ENCODE results near the gene AGTRAP.

AGTRAP gene, protein sequence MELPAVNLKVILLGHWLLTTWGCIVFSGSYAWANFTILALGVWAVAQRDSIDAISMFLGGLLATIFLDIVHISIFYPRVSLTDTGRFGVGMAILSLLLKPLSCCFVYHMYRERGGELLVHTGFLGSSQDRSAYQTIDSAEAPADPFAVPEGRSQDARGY

DNA sequence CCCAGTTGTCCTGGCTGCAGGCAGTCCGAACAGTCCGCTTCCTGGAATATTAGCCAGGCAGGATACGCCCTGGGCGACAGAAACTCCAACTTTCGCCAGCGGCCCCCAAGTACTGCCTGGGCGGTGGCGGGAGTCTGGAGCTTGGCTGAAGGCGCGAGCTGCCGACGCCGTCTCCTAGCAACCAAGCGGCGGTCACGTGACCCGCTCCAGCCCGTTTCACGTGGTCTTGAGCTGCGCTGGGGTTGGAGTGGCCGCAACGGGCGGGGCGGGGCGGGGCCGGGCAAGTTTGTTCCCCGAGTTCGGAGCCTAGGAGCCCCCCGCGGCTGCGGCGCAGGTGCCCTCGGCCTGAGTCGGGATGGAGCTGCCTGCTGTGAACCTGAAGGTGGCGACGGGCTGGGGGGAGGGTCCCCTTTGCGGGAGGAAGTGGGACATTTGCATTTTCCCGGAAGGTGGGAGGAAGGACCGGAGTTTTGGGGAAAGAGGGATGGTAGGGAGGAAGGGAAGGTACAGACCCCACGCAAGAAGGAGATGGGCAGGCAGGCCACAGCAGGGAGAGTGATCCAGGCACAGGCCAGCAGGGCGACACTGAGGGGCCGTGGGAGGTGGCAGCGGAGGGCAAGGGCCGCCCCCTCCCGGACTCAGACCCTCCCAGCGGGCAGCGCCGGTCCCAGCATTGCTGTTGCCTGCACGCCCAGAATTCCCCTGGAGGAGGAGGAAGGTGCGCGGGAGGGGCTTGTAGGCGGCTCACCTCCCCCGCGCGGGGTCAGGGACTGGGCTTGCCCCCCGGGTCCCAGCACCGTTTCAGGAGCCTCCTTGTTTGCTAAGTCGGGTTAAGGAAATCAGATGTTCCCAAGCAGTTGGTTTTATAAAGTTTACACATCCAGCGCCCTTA, at the start of gene AGTRAP:
TSS of gene AGTRAP (plus strand) at position 283 of the 892 bp plus-strand sequence. CDS start at position 356, 73 bp downstream.
- H3K4me3 ChIP-seq (ENCODE audit: low read depth in 1 of 2, low read length in 2 of 2), result peak within 1 kb of the TSS; percentile 86 to 92
- peak within 1 kb of the TSS; percentile 87 for H3K27ac ChIP-seq (ENCODE audit: low read length)
- no peaks in the 10 kb centered on the region for H3K9me3 ChIP-seq (ENCODE audit: control insufficient read depth in 1 of 2, low read length in 2 of 2)
- H3K27me3 ChIP-seq (ENCODE audit: low read depth, low read length), result no peaks in the 10 kb centered on the region
- H3K36me3 ChIP-seq (ENCODE audit: control insufficient read depth in 1 of 2, insufficient read depth in 2 of 2, low read length in 2 of 2), result peaks cover 0 to 11% of the 10 kb centered on the region in 2 donors
- H3K4me1 ChIP-seq (ENCODE audit: control insufficient read depth in 1 of 2, insufficient read depth in 2 of 2, low read length in 2 of 2), result peaks cover 16 to 47% of the 10 kb centered on the region in 2 donors

DNA sequence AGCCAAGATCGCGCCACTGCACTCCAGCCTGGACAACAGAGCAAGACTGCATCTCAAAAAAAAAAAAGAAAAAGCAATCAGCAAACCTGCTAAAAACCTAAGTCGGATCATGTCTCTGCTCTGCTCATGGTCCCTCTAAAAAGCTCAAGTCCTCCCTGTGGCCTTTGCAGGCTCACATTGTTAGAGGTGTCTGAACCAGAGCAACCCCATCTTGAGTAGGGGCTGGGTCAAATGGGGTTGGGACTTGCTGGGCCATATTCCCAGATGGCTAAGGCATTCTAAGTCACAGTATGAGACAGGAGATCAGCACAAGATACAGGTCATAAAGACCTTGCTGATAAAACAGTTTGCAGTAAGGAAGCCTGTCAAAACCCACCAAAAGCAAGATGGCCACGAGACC, 47.4 kb upstream of the AGTRAP start:
- Histone ChIP-seq H3K4me1 (ENCODE audit: control insufficient read depth in 1 of 2, insufficient read depth in 2 of 2, low read length in 2 of 2) (peaks cover 0 to 18% of the 10 kb centered on the region in 2 donors), H3K4me3 (ENCODE audit: low read depth in 1 of 2, low read length in 2 of 2) (no peak overlapping the region), H3K36me3 (ENCODE audit: control insufficient read depth in 1 of 2, insufficient read depth in 2 of 2, low read length in 2 of 2) (no peaks in the 10 kb centered on the region), H3K27me3 (ENCODE audit: low read depth, low read length) (peaks cover 33% of the 10 kb centered on the region), H3K9me3 (ENCODE audit: control insufficient read depth in 1 of 2, low read length in 2 of 2) (no peaks in the 10 kb centered on the region), H3K27ac (ENCODE audit: low read length) (no peak overlapping the region)

DNA sequence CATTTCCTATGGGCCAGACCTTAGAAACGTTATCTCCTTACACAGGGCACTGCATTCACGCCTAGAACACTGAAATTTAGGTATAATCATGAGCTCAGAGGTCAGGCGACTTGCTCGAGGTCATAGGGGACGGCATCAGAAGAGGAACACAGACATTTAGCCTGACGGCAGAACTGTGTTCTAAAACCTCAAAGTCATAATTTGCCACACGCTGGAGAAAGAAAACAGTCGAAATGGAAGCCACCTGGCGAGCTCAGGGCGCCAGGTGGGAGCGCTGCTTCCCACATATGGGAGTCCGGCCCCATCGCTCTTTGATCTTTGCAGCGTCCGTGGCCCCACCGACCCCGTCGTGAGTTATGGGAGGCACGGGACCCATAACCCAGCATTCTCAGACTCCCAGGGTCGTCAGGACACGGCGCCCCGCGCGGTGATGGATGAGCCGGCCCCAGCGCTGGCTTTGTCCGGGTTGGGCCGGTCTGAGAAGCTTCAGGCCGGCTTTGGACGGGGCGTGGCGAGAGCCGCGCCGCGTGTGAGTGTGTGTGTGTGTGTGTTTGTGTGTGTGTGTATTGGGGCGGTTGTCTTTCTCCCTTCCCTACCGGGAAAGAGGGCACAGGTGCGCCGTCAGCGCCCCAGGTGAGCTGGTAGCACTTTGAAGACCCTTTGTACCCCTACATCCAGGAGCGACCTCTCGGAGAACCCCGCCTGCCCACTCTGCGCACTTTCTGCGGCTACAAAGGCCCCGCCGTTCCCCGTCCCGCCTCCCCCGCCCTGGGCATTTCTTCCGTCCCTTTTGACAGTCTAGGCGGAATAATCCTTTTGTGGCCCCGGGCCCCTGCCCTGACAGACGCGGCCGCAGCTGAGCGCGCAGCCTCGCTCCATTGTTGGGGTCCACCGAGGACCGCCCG, 45.3 kb upstream of the AGTRAP start:
- no peaks in the 10 kb centered on the region for H3K36me3 ChIP-seq (ENCODE audit: control insufficient read depth in 1 of 2, insufficient read depth in 2 of 2, low read length in 2 of 2)
- H3K9me3 ChIP-seq (ENCODE audit: control insufficient read depth in 1 of 2, low read length in 2 of 2), result no peaks in the 10 kb centered on the region
- peak overlapping the region in 1 of 2 donors; percentile 52 for H3K4me3 ChIP-seq (ENCODE audit: low read depth in 1 of 2, low read length in 2 of 2)
- H3K27ac ChIP-seq (ENCODE audit: low read length), result no peak overlapping the region
- H3K27me3 ChIP-seq (ENCODE audit: low read depth, low read length), result peaks cover 43% of the 10 kb centered on the region
- H3K4me1 ChIP-seq (ENCODE audit: control insufficient read depth in 1 of 2, insufficient read depth in 2 of 2, low read length in 2 of 2), result peaks cover 0 to 18% of the 10 kb centered on the region in 2 donors

DNA sequence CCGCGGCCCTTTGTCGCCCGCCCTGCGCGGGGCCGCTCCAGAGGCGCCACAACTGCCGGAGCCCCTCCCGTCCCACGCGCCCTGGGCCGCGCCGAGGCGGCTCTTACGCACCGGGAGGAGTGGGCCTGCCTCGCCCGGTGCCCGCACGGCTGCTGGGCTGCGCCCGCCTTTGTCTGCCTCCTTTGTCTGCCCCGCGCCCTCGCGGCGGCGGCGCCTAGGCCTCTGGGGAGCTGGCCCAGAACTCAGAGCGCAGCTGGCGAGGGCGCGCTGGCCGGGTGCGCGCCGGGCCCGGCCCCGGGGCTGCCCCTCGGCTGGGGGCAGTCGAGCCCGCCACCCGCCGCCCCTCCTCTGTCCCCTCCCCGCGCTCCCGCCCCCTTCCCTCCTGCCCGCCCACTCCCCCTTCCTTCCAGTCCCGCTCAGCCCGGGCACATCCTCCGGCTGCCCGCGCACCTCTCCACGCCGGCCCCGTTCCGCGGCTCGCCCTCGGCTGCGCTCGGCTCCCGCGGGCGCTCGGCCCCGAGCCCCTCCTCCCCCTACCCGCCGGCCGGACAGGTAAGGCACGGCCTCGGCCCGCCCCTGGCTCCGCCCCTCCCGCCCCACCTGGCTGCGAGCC, 44.5 kb upstream of the AGTRAP start, which contains the start of gene DRAXIN:
TSS of gene DRAXIN (plus strand) at position 409 of the 613 bp plus-strand sequence. CDS start 14,549 bp downstream, outside the sequence.
- Histone ChIP-seq H3K4me1 (ENCODE audit: control insufficient read depth in 1 of 2, insufficient read depth in 2 of 2, low read length in 2 of 2) (peaks cover 0 to 18% of the 10 kb centered on the region in 2 donors), H3K27ac (ENCODE audit: low read length) (no peak within 1 kb of the TSS), H3K36me3 (ENCODE audit: control insufficient read depth in 1 of 2, insufficient read depth in 2 of 2, low read length in 2 of 2) (no peaks in the 10 kb centered on the region), H3K4me3 (ENCODE audit: low read depth in 1 of 2, low read length in 2 of 2) (peak within 1 kb of the TSS in 1 of 2 donors; percentile 52), H3K27me3 (ENCODE audit: low read depth, low read length) (peaks cover 43% of the 10 kb centered on the region), H3K9me3 (ENCODE audit: control insufficient read depth in 1 of 2, low read length in 2 of 2) (no peaks in the 10 kb centered on the region)

DNA sequence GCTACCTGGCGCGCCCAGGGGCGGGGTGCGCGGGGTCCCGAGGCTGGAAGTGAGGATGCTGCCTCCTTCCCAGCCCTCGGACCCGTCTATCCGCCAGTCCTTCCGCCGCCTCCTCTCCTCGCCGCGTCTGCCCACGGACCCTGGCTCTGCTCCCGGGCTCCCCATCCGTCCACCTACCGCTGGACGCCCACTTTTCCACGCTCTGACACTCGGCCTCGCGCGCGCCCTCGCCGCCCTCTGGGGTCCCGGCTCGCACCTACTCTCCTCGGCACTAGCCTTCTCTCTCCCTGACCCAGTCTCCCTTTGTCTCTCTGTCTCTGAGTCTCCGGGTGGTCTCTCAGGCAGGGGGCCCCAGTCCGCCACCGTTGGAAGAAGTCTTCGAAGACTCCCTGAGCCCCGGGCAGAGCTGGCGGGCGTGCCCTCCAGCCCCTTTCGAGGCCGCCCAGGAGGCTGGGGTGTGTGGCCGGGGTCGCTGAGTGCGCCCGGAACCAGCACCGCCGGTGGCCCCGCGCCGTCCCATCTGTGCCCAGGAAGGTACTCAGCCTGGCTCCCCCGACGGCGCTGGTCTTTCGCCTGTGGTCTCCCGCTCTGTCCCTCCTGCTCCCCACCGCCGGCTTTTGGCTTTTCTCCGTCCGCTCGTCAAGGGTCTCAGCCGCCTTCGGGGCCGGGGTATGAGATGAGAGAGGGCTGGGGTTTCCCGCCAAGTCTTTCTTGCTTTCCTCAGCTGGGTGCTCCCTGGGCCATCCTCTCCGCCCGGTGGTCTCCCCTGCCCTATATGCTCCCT, 43.8 kb upstream of the AGTRAP start:
- Histone ChIP-seq H3K27ac (ENCODE audit: low read length) (no peak overlapping the region), H3K4me3 (ENCODE audit: low read depth in 1 of 2, low read length in 2 of 2) (peak overlapping the region in 1 of 2 donors; percentile 14), H3K36me3 (ENCODE audit: control insufficient read depth in 1 of 2, insufficient read depth in 2 of 2, low read length in 2 of 2) (no peaks in the 10 kb centered on the region), H3K9me3 (ENCODE audit: control insufficient read depth in 1 of 2, low read length in 2 of 2) (no peaks in the 10 kb centered on the region), H3K4me1 (ENCODE audit: control insufficient read depth in 1 of 2, insufficient read depth in 2 of 2, low read length in 2 of 2) (peaks cover 0 to 18% of the 10 kb centered on the region in 2 donors), H3K27me3 (ENCODE audit: low read depth, low read length) (peaks cover 43% of the 10 kb centered on the region)

DNA sequence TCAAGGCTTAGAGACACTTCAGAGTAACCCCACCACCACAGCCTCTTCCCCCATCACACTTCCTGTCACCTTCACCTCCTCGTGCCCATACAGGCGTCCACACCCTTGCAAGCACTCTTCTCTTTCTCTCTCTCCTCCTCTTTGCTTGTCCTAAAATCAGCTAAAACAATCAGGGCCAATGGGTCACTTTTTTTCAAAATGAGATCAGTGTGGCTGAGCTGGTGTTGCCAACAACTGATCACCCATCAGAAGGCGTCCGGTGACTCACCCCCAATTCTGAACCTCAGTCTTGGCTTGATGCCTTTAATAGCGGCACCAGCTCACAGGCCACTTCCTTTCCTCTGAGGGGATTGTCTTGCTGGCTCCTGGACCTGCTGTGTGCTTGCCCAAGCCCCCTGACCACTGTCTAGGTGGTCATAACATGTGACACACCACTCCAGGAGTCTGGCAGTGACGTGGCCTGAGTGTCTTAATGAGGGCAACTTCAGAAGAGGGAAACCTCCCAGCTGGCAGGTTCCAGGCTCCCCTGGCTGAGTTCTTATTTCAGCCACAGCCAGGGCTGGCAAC, 42.8 kb upstream of the AGTRAP start:
- H3K27me3 ChIP-seq (ENCODE audit: low read depth, low read length), result peaks cover 43% of the 10 kb centered on the region
- no peaks in the 10 kb centered on the region for H3K36me3 ChIP-seq (ENCODE audit: control insufficient read depth in 1 of 2, insufficient read depth in 2 of 2, low read length in 2 of 2)
- peaks cover 0 to 18% of the 10 kb centered on the region in 2 donors for H3K4me1 ChIP-seq (ENCODE audit: control insufficient read depth in 1 of 2, insufficient read depth in 2 of 2, low read length in 2 of 2)
- no peak overlapping the region for H3K4me3 ChIP-seq (ENCODE audit: low read depth in 1 of 2, low read length in 2 of 2)
- no peaks in the 10 kb centered on the region for H3K9me3 ChIP-seq (ENCODE audit: control insufficient read depth in 1 of 2, low read length in 2 of 2)
- H3K27ac ChIP-seq (ENCODE audit: low read length), result no peak overlapping the region

DNA sequence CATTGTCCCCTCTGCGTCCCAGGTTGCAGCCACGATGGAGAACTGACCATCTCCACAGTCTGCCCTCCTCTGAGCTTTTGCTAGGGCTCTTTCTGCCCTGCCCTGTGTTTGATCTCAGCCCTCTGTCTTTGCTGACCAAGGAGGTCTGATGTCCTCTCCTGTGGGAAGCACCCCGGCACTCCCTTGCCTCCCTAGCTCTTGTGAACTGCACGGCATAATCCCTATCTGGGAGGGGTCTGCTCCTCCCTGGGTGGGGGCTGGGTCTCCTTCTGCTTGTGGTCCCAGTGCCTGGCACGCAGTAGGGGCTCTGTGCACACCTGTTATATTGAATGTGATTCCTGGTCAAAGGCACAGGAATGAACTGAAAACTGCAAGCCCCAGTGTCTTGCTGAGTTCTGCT, 42.0 kb upstream of the AGTRAP start:
- Histone ChIP-seq H3K27me3 (ENCODE audit: low read depth, low read length) (peaks cover 43% of the 10 kb centered on the region), H3K4me1 (ENCODE audit: control insufficient read depth in 1 of 2, insufficient read depth in 2 of 2, low read length in 2 of 2) (peaks cover 0 to 18% of the 10 kb centered on the region in 2 donors), H3K9me3 (ENCODE audit: control insufficient read depth in 1 of 2, low read length in 2 of 2) (no peaks in the 10 kb centered on the region), H3K27ac (ENCODE audit: low read length) (no peak overlapping the region), H3K4me3 (ENCODE audit: low read depth in 1 of 2, low read length in 2 of 2) (no peak overlapping the region), H3K36me3 (ENCODE audit: control insufficient read depth in 1 of 2, insufficient read depth in 2 of 2, low read length in 2 of 2) (no peaks in the 10 kb centered on the region)

DNA sequence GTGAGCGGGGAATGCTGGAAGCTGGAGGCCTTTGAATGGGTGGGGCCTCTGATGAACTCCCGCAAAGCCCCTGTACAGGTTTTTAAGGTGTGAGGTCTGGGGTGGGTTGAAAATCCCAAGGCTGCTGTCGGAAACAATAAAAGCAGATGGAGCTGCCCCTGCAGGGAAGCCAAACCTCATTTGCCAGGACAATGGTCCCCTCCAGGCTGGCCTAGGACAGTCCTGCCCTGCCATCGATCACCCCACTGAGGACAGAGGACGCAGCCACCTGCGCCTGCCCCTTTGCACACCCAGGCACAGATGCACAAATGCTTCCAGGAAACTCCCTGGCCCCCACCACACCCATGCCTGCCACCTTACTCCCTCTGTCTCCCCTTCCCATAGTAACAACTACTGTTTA, 40.1 kb upstream of the AGTRAP start:
- H3K4me3 ChIP-seq (ENCODE audit: low read depth in 1 of 2, low read length in 2 of 2), result no peak overlapping the region
- peaks cover 0 to 13% of the 10 kb centered on the region in 2 donors for H3K4me1 ChIP-seq (ENCODE audit: control insufficient read depth in 1 of 2, insufficient read depth in 2 of 2, low read length in 2 of 2)
- H3K27ac ChIP-seq (ENCODE audit: low read length), result no peak overlapping the region
- no peaks in the 10 kb centered on the region for H3K9me3 ChIP-seq (ENCODE audit: control insufficient read depth in 1 of 2, low read length in 2 of 2)
- peaks cover 30% of the 10 kb centered on the region for H3K27me3 ChIP-seq (ENCODE audit: low read depth, low read length)
- H3K36me3 ChIP-seq (ENCODE audit: control insufficient read depth in 1 of 2, insufficient read depth in 2 of 2, low read length in 2 of 2), result no peaks in the 10 kb centered on the region

DNA sequence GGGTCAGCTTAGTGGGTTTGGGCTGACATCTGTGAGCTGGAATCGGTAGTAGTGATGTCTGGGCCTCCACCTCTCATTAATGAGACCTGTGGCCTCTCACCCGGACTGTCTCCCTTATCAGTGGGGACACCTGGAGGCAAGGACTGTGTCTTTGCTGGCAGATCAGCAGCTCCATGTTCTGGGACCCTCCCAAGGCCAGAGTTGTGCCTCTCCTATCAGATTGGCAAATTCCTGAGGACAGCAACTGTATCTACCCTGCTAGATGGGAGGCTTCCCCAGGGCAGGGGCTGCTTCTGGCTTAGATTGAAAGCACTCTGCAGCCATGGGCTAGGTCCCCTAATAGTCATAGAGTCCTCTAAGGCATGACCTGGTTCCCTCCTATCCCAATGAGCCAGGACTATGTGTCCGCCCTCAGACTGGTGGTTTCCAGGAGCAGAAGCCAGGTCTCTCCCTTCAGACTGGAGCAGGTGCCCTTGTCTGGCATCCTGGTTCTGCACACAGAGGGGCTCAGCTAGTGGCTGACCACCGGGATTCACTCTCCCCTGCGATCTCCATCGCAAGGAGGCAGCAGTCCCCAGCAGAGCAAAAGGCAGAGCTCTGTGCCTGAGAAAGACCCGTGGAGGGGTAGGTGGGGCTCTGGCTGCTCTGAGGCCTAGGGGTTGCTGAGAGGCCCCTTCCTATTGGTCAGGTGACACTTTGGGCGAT, 38.6 kb upstream of the AGTRAP start:
- no peak overlapping the region for H3K4me3 ChIP-seq (ENCODE audit: low read depth in 1 of 2, low read length in 2 of 2)
- peaks cover 0 to 10% of the 10 kb centered on the region in 2 donors for H3K4me1 ChIP-seq (ENCODE audit: control insufficient read depth in 1 of 2, insufficient read depth in 2 of 2, low read length in 2 of 2)
- H3K36me3 ChIP-seq (ENCODE audit: control insufficient read depth in 1 of 2, insufficient read depth in 2 of 2, low read length in 2 of 2), result no peaks in the 10 kb centered on the region
- no peaks in the 10 kb centered on the region for H3K9me3 ChIP-seq (ENCODE audit: control insufficient read depth in 1 of 2, low read length in 2 of 2)
- no peak overlapping the region for H3K27ac ChIP-seq (ENCODE audit: low read length)
- H3K27me3 ChIP-seq (ENCODE audit: low read depth, low read length), result peaks cover 26% of the 10 kb centered on the region
